HEK293T (cell line): ENCODE data around the gene PXN.

ENCODE experiments used
- CTCF ChIA-PET: fragments of 350-600 bp; formaldehyde crosslinking; extraction: SDS; loops from one replicate; lab custom pipeline; 2021; ENCODE audit warnings: antibody characterized with exemption, inconsistent platforms; lab: Yijun Ruan, JAX
- POLR2A ChIA-PET: fragments of 350-600 bp; formaldehyde crosslinking; extraction: SDS; loops from one replicate; lab custom pipeline; 2020; ENCODE audit warnings: antibody characterized with exemption, inconsistent platforms; lab: Yijun Ruan, JAX
- DNase-seq: peaks from one replicate; pipeline ENCODE4 v3.0.0; 2012; ENCODE audit warnings: mixed read lengths; ENCODE audit errors: extremely low spot score
- ARNT ChIP-seq: fragments of 450-650 bp; IDR thresholded peaks from 2 replicates; pipeline ENCODE4 v1.6.1; 2017; ENCODE audit warnings: mild to moderate bottlenecking
- BHLHE40 ChIP-seq: fragments of 450-650 bp; IDR thresholded peaks from 2 replicates; pipeline ENCODE4 v1.6.1; 2016; ENCODE audit warnings: mild to moderate bottlenecking, moderate library complexity, borderline replicate concordance
- CTBP1 ChIP-seq: fragments of 450-650 bp; IDR thresholded peaks from 2 replicates; pipeline ENCODE4 v1.6.1; 2016; ENCODE audit warnings: borderline replicate concordance
- ELF4 ChIP-seq: fragments of 450-650 bp; IDR thresholded peaks from 2 replicates; pipeline ENCODE4 v1.6.1; 2017; ENCODE audit warnings: antibody characterized with exemption
- FOXA1 ChIP-seq: fragments of 450-650 bp; IDR thresholded peaks from 2 replicates; pipeline ENCODE4 v1.6.1; 2016; ENCODE audit warnings: mild to moderate bottlenecking
- FOXK2 ChIP-seq: fragments of 450-650 bp; IDR thresholded peaks from 2 replicates; pipeline ENCODE4 v1.6.1; 2016; ENCODE audit warnings: mild to moderate bottlenecking
- FOXM1 ChIP-seq: fragments of 450-650 bp; IDR thresholded peaks from 2 replicates; pipeline ENCODE4 v1.6.1; 2017; ENCODE audit warnings: mild to moderate bottlenecking, borderline replicate concordance
- HDGF ChIP-seq: fragments of 450-650 bp; IDR thresholded peaks from 2 replicates; pipeline ENCODE4 v1.6.1; 2017; ENCODE audit warnings: antibody characterized with exemption, borderline replicate concordance
- L3MBTL2 ChIP-seq: fragments of 450-650 bp; conservative IDR thresholded peaks from 2 replicates; pipeline ENCODE4 v1.6.1; 2016; ENCODE audit warnings: mild to moderate bottlenecking
- LEF1 ChIP-seq: fragments of 450-650 bp; IDR thresholded peaks from 2 replicates; pipeline ENCODE4 v1.6.1; 2017; ENCODE audit warnings: mild to moderate bottlenecking, borderline replicate concordance
- NFRKB ChIP-seq: fragments of 450-650 bp; IDR thresholded peaks from 2 replicates; pipeline ENCODE4 v1.6.1; 2016; ENCODE audit warnings: mild to moderate bottlenecking, moderate library complexity
- SP1 ChIP-seq: fragments of 450-650 bp; IDR thresholded peaks from 2 replicates; pipeline ENCODE4 v1.6.1; 2017
- SUZ12 ChIP-seq: fragments of 450-650 bp; IDR thresholded peaks from 2 replicates; pipeline ENCODE4 v1.6.1; 2016; ENCODE audit warnings: mild to moderate bottlenecking
- TARDBP ChIP-seq: fragments of 450-650 bp; IDR thresholded peaks from 2 replicates; pipeline ENCODE4 v1.6.1; 2016
- ZNF384 ChIP-seq: fragments of 450-650 bp; IDR thresholded peaks from 2 replicates; pipeline ENCODE4 v1.6.1; 2016

PXN gene

DNA sequence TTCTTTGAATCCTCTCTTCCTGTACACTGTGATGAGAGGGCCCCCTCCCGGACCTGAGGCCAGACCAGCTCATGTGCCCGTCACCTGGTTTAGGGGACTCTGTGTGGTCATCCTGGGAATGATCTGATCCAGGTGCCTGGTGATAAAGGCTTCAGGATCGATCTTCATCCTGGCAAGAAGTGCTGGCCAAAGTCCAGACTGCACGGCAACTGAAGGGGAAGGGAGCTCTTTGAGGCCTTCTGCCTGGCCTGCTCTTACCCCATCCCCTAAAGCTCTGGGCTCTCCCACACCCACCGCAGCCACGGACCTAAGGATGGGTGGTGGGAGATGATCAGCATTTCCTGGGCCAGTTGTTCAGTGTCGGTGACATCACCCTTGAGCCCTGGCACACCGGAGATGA, 102.8 kb downstream of the PXN start:
- ChIA-PET CTCF (no interaction called here), POLR2A (interaction anchor here (1.1 to 1.5 kb wide), 2 partner anchors 38 to 46 kb away, joined by 3 to 4 read pairs; partner anchors contain the start of genes RAB35 and RPLP0)
- no peak for TF ChIP-seq BHLHE40
- no peak for TF ChIP-seq ELF4
- no peak for TF ChIP-seq NFRKB
- no peak for TF ChIP-seq LEF1
- no peak for TF ChIP-seq ARNT
- TF ChIP-seq TARDBP, result no peak
- TF ChIP-seq SP1, result no peak
- no peak for TF ChIP-seq HDGF
- no peak for TF ChIP-seq FOXK2
- no peak for TF ChIP-seq SUZ12
- TF ChIP-seq FOXA1, result no peak
- DNase-seq, result no peak

DNA sequence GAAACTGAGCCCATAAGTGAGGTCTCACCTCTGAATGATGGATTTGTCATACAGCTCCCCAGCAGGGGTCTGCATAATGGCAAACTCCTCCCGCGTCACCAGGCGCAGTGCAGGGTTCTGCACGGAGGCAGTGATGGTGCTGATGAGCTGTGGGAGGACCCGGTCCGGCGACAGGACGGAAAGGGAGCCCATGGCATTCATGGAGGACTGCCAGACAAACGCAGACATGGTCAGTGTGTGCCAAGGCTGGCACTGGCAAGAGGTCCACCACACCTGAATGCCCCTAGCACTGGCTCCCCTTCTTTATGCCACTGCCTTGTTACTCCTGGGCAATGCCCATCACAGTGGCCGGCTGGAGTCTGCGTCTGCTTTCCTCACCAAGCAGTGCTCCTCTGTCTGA, 103.7 kb downstream of the PXN start:
- CTCF ChIA-PET, result no interaction called here

More for the DNA sequence above, 103.7 kb downstream of the PXN start:
- no peak for TF ChIP-seq ARNT
- no peak for TF ChIP-seq HDGF
- TF ChIP-seq BHLHE40, result no peak
- TF ChIP-seq NFRKB, result no peak
- TF ChIP-seq LEF1, result no peak
- no peak for TF ChIP-seq L3MBTL2
- no peak for TF ChIP-seq FOXK2
- TF ChIP-seq CTBP1, result no peak
- no peak for TF ChIP-seq TARDBP
- no peak for TF ChIP-seq FOXM1
- no peak for TF ChIP-seq SUZ12
- TF ChIP-seq ZNF384, result no peak
- DNase-seq, result no peak
- POLR2A ChIA-PET, result interaction anchor here (1.1 to 1.5 kb wide), 2 partner anchors 39 to 45 kb away, joined by 3 to 4 read pairs; partner anchors contain the start of gene RAB35
